ENCODE measurements around the gene TNPO2. TPM values are rescaled to one million over a fixed set of nuclear protein-coding genes. Genes with fewer than 3 reads are reported as not detected.
"Not testable (repeated sequence)": the region's sequence is repeated elsewhere in the genome, so short reads cannot be mapped to it uniquely, and the experiment has no call there.

The TNPO2 gene
- total RNA-seq, 1 donor from 2014 or later, result 70.6 TPM

GRCh38 chr19:12748489-12748888 lies 24.8 kb upstream of the TNPO2 start:
- intact Hi-C loops (cut with DNase I), result no loop called here
- DNase-seq (ENCODE audit: low spot score) (no peak), ATAC-seq (no peak)

- ATAC-seq (no peak), DNase-seq (ENCODE audit: low spot score) (no peak)
- intact Hi-C loops (cut with DNase I), result no loop called here
Measured at GRCh38 chr19:12745166-12745897, 21.6 kb upstream of the TNPO2 start.

GRCh38 chr19:12737835-12738351 lies 14.2 kb upstream of the TNPO2 start:
- intact Hi-C loops (cut with DNase I), result no loop called here
- no peak for ATAC-seq

GRCh38 chr19:12736995-12737834 lies 13.5 kb upstream of the TNPO2 start, which contains the start of gene GET3:
GET3 (plus strand) TSS chr19:12737497; CDS start chr19:12737506, 9 bp downstream.
- ATAC-seq (peak; percentile 96), DNase-seq (ENCODE audit: low spot score) (peak; percentile 87)
- intact Hi-C loops (cut with DNase I), result no loop called here

More at GRCh38 chr19:12737835-12738351, 14.2 kb upstream of the TNPO2 start:
- DNase-seq (ENCODE audit: low spot score), result no peak

GRCh38 chr19:12733369-12734214 lies 9.9 kb upstream of the TNPO2 start:
- intact Hi-C loops (cut with DNase I), result no loop called here
- DNase-seq (ENCODE audit: low spot score) (no peak), ATAC-seq (no peak)

GRCh38 chr19:12731337-12731736 lies 7.6 kb upstream of the TNPO2 start:
- DNase-seq (ENCODE audit: low spot score) (no peak), ATAC-seq (no peak)
- intact Hi-C loops (cut with DNase I), result no loop called here

GRCh38 chr19:12730064-12730463 lies 6.3 kb upstream of the TNPO2 start:
- DNase-seq (ENCODE audit: low spot score) (no peak), ATAC-seq (no peak)
- intact Hi-C loops (cut with DNase I), result no loop called here

- no peak for DNase-seq (ENCODE audit: low spot score)
- ATAC-seq, result no peak
- intact Hi-C loops (cut with DNase I), result no loop called here
Measured at GRCh38 chr19:12727745-12728433, 4.2 kb upstream of the TNPO2 start.

GRCh38 chr19:12726988-12727316 lies 3.2 kb upstream of the TNPO2 start:
- DNase-seq (ENCODE audit: low spot score) (no peak), ATAC-seq (no peak)
- intact Hi-C loops (cut with DNase I), result no loop called here

- intact Hi-C loops (cut with DNase I); ATAC-seq; DNase-seq (ENCODE audit: low spot score): not testable (repeated sequence)
Measured at GRCh38 chr19:12725612-12726011, 1.9 kb upstream of the TNPO2 start.

- intact Hi-C loops (cut with DNase I), result no loop called here
- ATAC-seq (no peak), DNase-seq (ENCODE audit: low spot score) (no peak)
Measured at GRCh38 chr19:12723381-12723640, 421 bp downstream of the TNPO2 start.

- DNase-seq (ENCODE audit: low spot score) (peak; percentile 97), ATAC-seq (peak; percentile 96)
- intact Hi-C loops (cut with DNase I), result no loop called here
Measured at GRCh38 chr19:12722566-12723380, 959 bp downstream of the TNPO2 start.

GRCh38 chr19:12721656-12722565 lies 1.8 kb downstream of the TNPO2 start:
- intact Hi-C loops (cut with DNase I), result no loop called here
- ATAC-seq (peak; percentile 50), DNase-seq (ENCODE audit: low spot score) (peak; percentile 81)

- ATAC-seq (no peak), DNase-seq (ENCODE audit: low spot score) (no peak)
- intact Hi-C loops (cut with DNase I), result no loop called here
Measured at GRCh38 chr19:12720851-12721655, 2.7 kb downstream of the TNPO2 start.

GRCh38 chr19:12720296-12720695 lies 3.4 kb downstream of the TNPO2 start:
- DNase-seq (ENCODE audit: low spot score) (no peak), ATAC-seq (no peak)
- intact Hi-C loops (cut with DNase I), result no loop called here

- ATAC-seq (no peak), DNase-seq (ENCODE audit: low spot score) (no peak)
- intact Hi-C loops (cut with DNase I), result no loop called here
Measured at GRCh38 chr19:12715929-12716328, 7.8 kb downstream of the TNPO2 start.
